Subcutaneous preadipocyte (primary cell): ENCODE measurements around the gene TMEM26. TPM values are rescaled to one million over a fixed set of nuclear protein-coding genes. Genes with fewer than 3 reads are reported as not detected.

Experiments used
- total RNA-seq: library from RNA; depleted of rRNA; stranded (reverse); fragments of >200 nt; gene quantifications from 2 replicates; pipeline ENCODE4 v1.2.3, GENCODE V29; 2012

Gene TMEM26
- total RNA-seq = under 0.01 TPM in 1 of 2 replicates, not detected in the other

GRCh38 chr10:61452655-61453641 is at the start of gene TMEM26:
Gene TMEM26, minus strand, starts transcription at chr10:61453381. Its CDS starts 300 bp downstream, at chr10:61453081.

Other genes with a start within 250 kb of the TMEM26 start
- gene CABCOCO1, start 209.5 kb upstream of the TMEM26 start, total RNA-seq = 0.20 and 0.37 TPM in 2 replicates